Suppressor macrophage treated with lipopolysaccharide for 1 hour (primary cell): ENCODE data around the gene PUDP.
"Not testable (repeated sequence)": the region's sequence is repeated elsewhere in the genome, so short reads cannot be mapped to it uniquely, and the experiment has no call there.

Experiments used
- DNase-seq, 3 donors: peaks; one replicate each; pipeline ENCODE4 v3.0.0-alpha.2; 2020 to 2022

Gene PUDP

GRCh38 chrX:7072856-7073255 is 75.1 kb downstream of the PUDP start:
- no peak for DNase-seq

- no peak for DNase-seq
Measured at GRCh38 chrX:7071390-7071789, 76.6 kb downstream of the PUDP start.

GRCh38 chrX:7069556-7069955 is 78.4 kb downstream of the PUDP start:
- DNase-seq: no peak

- peak; percentile 14 to 23 (median 20) for DNase-seq
Measured at GRCh38 chrX:7068939-7069367, 79.0 kb downstream of the PUDP start.

GRCh38 chrX:7067256-7067655 is 80.7 kb downstream of the PUDP start:
- DNase-seq: no peak

- no peak for DNase-seq
Measured at GRCh38 chrX:7065473-7065872, 82.5 kb downstream of the PUDP start.

- DNase-seq: no peak
Measured at GRCh38 chrX:7062903-7063302, 85.0 kb downstream of the PUDP start.

- no peak for DNase-seq
Measured at GRCh38 chrX:7062276-7062675, 85.7 kb downstream of the PUDP start.

- DNase-seq: no peak
Measured at GRCh38 chrX:7061429-7061828, 86.5 kb downstream of the PUDP start.

GRCh38 chrX:7060444-7060843 is 87.5 kb downstream of the PUDP start:
- DNase-seq: no peak

- DNase-seq: no peak
Measured at GRCh38 chrX:7059859-7060258, 88.1 kb downstream of the PUDP start.

- no peak for DNase-seq
Measured at GRCh38 chrX:7059214-7059838, 88.6 kb downstream of the PUDP start.

- no peak for DNase-seq
Measured at GRCh38 chrX:7055386-7056137, 92.4 kb downstream of the PUDP start.

GRCh38 chrX:7054219-7055216 is 93.4 kb downstream of the PUDP start:
- no peak for DNase-seq

GRCh38 chrX:7052541-7052940 is 95.4 kb downstream of the PUDP start:
- DNase-seq: no peak

GRCh38 chrX:7050271-7050670 is 97.7 kb downstream of the PUDP start:
- DNase-seq: no peak

GRCh38 chrX:7047951-7048350 is 100.0 kb downstream of the PUDP start:
- no peak for DNase-seq

- DNase-seq: no peak
Measured at GRCh38 chrX:7045238-7045955, 102.6 kb downstream of the PUDP start.

GRCh38 chrX:7043796-7044433 is 104.0 kb downstream of the PUDP start:
- not testable (repeated sequence) for DNase-seq

GRCh38 chrX:7028246-7028645 is 119.7 kb downstream of the PUDP start:
- DNase-seq: no peak

GRCh38 chrX:7027071-7027470 is 120.9 kb downstream of the PUDP start:
- DNase-seq: no peak

GRCh38 chrX:7026365-7026764 is 121.6 kb downstream of the PUDP start:
- not testable (repeated sequence) for DNase-seq
